Kidney epithelial cell (primary cell): Measurements from ENCODE around the gene ITIH6. TPM values are rescaled to one million over a fixed set of nuclear protein-coding genes. Genes with fewer than 3 reads are reported as not detected.

Source experiments
- DNase-seq: peaks from one replicate; pipeline ENCODE4 v3.0.0-alpha.2; 2010; ENCODE audit warnings: low read depth
- H3K27me3 ChIP-seq: 2 replicates; pipeline ENCODE4 v1.6.0; 2011; ENCODE audit warnings: low read length; ENCODE audit not compliant: control insufficient read depth, insufficient read depth
- H3K36me3 ChIP-seq: 2 replicates; pipeline ENCODE4 v1.5.1; 2011; ENCODE audit warnings: low read length; ENCODE audit not compliant: control insufficient read depth, insufficient read depth
- H3K4me3 ChIP-seq: 2 replicates; pipeline ENCODE4 v1.5.1; 2011; ENCODE audit warnings: low read depth, mild to moderate bottlenecking, control low read depth, low read length
- CTCF ChIP-seq: IDR thresholded peaks from 2 replicates; pipeline ENCODE4 v1.5.1; 2011; ENCODE audit warnings: mild to moderate bottlenecking, moderate library complexity, low read length, control low read depth, inconsistent platforms; ENCODE audit not compliant: insufficient read depth, poor library complexity, severe bottlenecking
- total RNA-seq: library from RNA; depleted of rRNA; stranded (reverse); fragments of >200 nt; gene quantifications from 2 replicates; pipeline ENCODE4 v1.2.3, GENCODE V29; 2015

ITIH6 gene
- total RNA-seq, 1 donor from 2014 or later, result not detected

DNA sequence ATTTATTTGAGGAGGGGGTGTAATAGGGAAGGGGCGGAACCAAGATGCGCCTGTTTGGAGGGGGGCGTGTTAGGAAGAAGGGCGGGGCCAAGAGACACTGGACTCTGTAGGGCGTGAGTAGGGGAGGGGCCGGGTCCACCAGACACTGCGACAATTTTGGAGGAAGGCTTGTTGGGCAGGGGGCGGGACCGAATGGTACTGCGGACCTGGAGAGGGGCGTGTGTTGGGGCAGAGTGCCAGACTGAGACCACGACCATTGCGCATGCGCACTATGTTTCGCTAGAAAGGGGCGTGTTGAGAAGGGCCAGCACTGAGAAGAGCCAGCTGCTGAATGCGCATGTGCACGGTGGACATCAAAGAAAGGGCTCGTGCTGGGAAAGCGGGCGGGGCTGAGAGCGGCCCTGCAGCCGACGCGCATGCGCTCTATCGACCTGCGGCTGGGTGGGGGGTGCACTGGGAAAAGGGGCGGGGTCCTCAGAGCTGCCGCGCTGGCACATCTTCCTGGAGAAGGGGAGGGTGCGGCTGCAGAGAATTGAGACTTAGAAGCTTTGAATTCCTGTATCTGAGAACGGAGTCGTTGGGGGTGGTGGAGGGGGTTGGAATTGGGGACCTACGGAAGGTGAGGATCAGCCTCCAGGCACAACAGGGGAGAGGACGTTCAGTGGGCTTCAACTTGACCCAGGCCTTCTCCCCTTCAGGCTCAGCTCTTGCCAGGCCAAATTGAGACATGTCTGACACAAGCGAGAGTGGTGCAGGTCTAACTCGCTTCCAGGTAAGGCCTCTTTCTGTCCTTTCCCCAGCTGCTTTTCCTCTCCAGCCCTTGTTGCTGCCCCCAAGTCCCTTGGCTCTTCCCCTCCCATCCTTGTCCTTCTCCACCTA, 10.8 kb upstream of the ITIH6 start:
- no peaks in the 10 kb centered on the region for H3K27me3 ChIP-seq
- H3K4me3 ChIP-seq, result peak overlapping the region; percentile 66
- TF ChIP-seq CTCF, result no peak

GRCh38 chrX:54808109-54808604, 10.1 kb upstream of the ITIH6 start:
- no peaks in the 10 kb centered on the region for H3K36me3 ChIP-seq
- H3K4me3 ChIP-seq, result peak overlapping the region; percentile 66
- no peaks in the 10 kb centered on the region for H3K27me3 ChIP-seq
- DNase-seq, result no peak
- no peak for TF ChIP-seq CTCF

More for the DNA sequence above, 10.8 kb upstream of the ITIH6 start:
- no peaks in the 10 kb centered on the region for H3K36me3 ChIP-seq
- peak; percentile 78 for DNase-seq

DNA sequence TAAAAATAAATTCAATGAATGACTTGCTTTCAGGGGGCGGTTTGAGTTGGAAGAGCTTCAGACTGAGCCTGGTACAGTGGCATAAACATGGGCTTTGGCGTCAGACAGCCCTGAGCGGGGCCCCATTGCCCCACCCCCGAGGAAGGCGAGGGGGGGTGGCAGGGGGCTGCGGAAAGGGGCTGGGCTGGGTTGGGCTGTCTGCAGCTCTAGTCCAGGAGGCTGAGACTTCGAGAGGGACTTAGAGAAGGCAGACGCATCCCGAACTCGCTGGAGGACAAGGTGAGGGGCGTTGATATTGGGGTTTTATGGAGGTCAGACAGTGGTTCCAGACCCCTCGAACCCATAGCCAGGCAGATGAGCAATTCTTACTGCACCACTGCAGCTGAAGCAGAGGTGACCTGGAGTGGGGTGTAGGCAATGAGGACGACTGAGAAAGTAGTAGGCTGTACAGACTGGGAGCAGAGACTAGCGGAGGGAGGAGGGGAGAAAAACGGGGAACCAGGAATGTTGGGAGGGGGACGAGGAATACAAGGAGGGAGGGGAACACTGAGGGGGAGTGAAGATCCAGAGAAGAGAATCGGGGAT, 9.6 kb upstream of the ITIH6 start, which contains the start of gene MAGED2:
MAGED2 (plus strand) TSS at position 222 of the 585 bp plus-strand sequence. CDS start 1,587 bp downstream, outside the sequence.
- H3K4me3 ChIP-seq, result peak within 1 kb of the TSS; percentile 66
- H3K36me3 ChIP-seq, result no peaks in the 10 kb centered on the region
- no peak for DNase-seq
- no peaks in the 10 kb centered on the region for H3K27me3 ChIP-seq
- TF ChIP-seq CTCF, result no peak

DNA sequence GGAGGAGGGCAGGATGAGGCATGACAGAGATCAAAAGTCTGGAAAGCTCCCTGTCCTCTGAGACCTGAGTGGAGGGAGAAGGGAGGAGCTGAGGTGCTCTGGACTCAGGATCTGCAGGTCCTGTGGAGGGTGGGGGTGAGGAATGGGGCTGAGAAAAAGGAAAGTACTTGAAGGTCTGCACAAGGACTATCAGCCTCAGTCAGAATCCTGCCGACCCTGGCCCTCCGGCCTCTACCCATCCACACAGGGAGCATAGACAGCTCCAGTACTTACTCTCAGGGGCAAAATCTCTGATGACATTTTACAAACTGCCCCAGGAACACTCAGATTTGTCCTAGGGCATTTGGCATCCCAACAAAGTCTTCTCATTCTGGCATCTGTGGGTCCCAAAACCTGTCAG, 991 bp upstream of the ITIH6 start:
- Histone ChIP-seq H3K27me3 (no peaks in the 10 kb centered on the region), H3K4me3 (no peak overlapping the region), H3K36me3 (no peaks in the 10 kb centered on the region)
- TF ChIP-seq CTCF, result no peak
- no peak for DNase-seq

DNA sequence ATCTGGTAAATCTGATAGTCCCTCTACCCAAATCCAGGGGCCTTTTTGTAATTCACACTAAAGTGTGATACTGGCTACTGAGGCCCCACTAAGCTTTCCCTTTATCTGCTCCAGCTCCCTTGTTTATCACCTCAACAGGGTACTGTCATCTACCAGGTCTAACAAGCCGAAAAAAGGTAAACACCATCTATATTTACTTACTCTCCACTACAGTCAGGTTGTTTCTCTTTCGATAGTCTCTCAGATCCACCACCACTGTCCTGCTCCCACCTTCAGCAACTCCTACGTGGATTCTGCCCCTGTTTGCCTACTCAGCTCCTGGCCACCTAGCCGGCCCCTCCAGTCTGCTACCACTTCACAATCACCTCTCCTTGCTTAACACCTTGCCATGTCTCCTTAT, 3.3 kb downstream of the ITIH6 start:
- no peak overlapping the region for H3K4me3 ChIP-seq
- H3K36me3 ChIP-seq, result no peaks in the 10 kb centered on the region
- H3K27me3 ChIP-seq, result no peaks in the 10 kb centered on the region
- no peak for TF ChIP-seq CTCF
- DNase-seq, result no peak
